ENCODE results near the gene CCDC159.

- TF ChIP-seq CTCF (IDR thresholded peaks at IDR 0.05), result no peak
- TF ChIP-seq POLR2A (IDR thresholded peaks at IDR 0.05), result no peak
- no peak for TF ChIP-seq POLR2AphosphoS5 (IDR thresholded peaks at IDR 0.05)
Observed at GRCh38 chr19:11299946-11300810, 46.1 kb upstream of the CCDC159 start.
